HTR-8/SVneo (cell line): ENCODE data around the gene XPR1.

Source experiments
- DNase-seq: peaks from one replicate; pipeline ENCODE4 v3.0.0; 2011; ENCODE audit warnings: low spot score, mixed read lengths; ENCODE audit not compliant: insufficient read length
- FAIRE-seq: peaks from 2 replicates; lab custom pipeline; 2011; peaks lifted over from hg19 to GRCh38; lab: Jason Lieb, UNC

Gene XPR1

DNA sequence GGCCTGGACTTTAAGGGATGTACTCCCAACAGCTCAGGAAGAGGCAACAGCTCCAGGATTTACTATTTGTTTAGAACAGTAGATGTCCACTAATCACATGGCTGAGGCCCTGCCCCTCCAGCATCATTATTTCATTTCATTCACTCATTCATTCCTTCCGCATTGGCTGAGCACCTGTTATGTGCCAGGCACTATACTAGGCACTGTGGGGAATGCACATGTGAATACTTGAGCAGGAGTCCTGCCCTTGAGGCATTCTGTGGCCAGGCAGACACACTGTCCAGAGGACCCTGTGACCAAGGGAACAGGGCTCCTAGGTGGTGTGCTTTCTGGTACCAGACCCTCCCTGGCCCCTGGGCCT lies 305.2 kb downstream of the XPR1 start:
- no peak for FAIRE-seq

DNA sequence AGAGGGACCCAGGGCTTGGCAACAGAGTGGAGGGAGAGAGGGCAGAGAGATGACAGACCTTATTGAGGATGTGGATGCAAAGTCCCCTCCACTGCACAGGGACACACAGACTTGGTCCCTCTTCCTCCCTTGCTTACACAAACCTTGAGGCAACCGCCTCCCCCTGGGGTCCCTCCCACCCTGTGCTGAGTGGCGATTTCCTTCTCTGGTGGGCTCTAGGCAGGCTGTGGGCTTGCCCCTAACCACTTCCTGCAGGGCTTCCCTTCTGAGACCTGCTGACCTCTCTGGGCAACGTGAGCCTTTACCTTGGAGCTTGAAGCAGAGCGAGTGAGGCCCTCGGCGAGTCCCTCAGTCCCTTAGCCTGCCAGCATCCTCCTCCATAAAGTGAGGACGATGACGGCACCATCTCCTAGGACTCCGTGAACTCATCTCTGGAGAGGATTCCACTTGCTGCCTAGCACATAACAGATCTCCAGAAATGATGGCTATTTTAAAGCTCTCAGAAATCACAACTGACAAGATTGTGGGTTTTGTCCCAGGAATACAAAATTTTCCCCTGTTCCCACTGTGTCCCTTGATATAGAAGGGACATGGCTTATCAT lies 305.9 kb downstream of the XPR1 start:
- FAIRE-seq, result no peak
- no peak for DNase-seq

More for the DNA sequence above, 305.2 kb downstream of the XPR1 start:
- DNase-seq, result no peak

DNA sequence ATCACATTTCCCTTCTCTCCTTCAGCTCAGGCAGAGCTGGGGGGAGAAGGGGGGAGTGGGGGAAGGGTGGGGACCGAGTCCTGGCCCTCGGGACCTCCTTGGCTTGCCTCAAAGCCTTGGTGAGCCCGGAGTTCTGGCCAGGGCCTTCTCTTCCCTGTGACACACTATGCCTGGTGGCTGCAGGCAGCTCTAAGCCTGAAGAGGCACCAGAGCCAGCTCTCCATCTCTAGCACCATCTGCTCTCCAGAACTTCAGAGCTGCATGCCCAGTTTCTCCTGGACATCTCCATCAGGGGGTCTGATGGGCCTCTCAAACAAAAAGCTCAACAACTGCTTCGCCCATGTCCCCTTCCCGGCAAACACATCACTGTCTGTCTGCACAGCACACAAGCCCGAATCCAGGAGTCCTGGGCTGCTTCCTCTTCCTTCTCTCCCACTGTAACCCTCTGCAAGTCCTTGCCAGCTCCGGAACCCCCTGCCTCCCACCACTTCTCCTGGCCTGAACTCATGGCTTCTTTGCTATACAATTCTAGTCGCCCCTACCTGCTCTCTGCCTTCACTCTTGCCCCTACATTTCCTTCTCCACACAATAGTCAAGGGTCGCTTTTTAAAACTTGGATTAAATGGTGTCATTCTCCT lies 307.4 kb downstream of the XPR1 start:
- DNase-seq (no peak), FAIRE-seq (no peak)

DNA sequence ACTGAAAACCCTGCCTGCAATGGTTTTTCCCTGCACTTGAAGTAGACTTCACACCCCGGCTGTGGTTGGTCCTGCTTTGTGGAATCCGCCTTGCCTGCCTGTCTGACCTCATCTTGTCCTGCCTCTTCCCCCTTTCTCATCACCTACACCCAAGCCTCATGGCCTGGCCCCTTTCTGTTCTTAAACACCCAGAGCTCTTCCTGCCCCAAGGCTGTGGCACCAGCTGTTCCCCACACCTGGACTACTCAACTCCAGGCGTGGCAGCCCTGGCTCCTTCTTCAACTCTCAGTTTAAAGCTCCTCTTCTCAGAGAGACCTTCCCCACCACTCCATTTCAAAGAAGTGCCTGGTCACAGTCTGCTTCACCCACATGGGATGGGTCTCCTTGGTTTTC lies 307.9 kb downstream of the XPR1 start:
- DNase-seq, result no peak

More for the DNA sequence above, 307.9 kb downstream of the XPR1 start:
- FAIRE-seq, result no peak
